NCI-H2227 (cell line): ENCODE measurements around the gene ARFIP1.
"Not testable (repeated sequence)": the region's sequence is repeated elsewhere in the genome, so short reads cannot be mapped to it uniquely, and the experiment has no call there.

ENCODE experiments used
- DNase-seq: peaks from one replicate; lab custom pipeline; 2025; ENCODE audit not compliant: unreplicated experiment; lab: John Stamatoyannopoulos, UW

The ARFIP1 gene

DNA sequence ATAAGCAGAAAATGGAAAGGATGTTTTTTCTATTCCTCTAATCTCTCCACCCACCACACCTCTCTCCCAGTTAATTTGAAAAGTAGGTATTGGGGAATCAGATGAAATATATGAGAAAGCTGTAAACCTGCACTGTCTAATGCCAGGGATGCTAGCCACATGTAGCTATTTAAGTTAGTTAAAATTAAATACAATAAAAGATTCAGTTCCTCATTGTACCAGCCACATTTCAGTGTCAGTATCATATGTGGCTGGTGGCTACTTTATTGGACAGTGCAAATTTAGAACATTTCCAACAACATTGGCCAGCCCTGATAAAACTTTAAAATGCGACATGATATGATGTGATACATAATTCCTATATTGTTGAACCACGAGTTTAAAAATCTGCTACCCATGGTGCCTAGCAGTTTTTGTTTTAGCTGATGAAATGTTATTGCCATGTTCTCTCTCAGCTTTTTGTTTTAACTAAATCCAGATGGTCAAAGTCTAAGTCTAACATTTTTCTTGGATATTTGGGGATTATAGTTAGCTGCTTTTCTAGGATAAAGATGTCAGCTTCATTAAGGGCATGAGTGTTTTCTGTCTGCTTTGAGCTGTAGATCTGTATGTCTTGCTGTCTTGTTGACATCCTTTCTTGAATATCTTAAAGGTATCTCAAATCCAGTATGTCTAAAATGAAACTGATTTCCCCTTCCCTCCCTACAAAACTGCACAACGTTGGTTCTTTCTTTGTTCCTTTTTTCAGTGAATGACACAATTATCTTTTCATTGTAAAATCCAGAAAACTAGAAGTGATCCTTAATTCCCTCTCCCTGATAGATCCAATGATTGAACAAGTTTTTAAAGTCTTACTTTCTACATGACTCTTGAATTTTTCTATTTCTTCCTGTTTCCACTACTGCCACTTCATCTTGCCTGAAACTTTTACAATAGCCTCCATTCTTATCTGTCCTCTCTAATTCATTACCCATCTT, 6.2 kb downstream of the ARFIP1 start:
- no peak for DNase-seq

- DNase-seq: no peak
These were observed 6.9 kb downstream of the ARFIP1 start for GRCh38 chr4:152786627-152787026.

DNA sequence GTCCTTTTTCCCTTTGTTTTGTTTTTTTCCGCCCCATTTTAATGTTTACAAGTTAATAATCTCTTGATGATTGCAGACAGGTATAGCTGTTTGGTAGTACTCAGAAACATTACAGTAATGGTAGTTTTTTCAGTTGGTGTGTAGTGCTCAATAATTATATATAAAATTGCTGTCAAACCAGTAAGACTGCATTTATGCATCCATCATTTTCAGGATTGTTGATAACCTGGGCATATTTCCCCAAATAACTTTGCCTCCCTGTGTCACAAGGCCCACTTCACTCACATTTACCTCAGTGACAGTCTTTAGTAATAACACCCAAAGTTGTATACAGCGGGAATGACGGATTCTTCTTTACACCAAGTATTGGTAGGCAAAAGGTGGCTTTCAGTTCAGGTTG, 16.1 kb downstream of the ARFIP1 start:
- no peak for DNase-seq

- DNase-seq: no peak
These were observed 23.8 kb downstream of the ARFIP1 start for GRCh38 chr4:152803541-152803940.

- no peak for DNase-seq
These were observed 25.4 kb downstream of the ARFIP1 start for GRCh38 chr4:152805071-152805650.

- no peak for DNase-seq
These were observed 26.1 kb downstream of the ARFIP1 start for GRCh38 chr4:152805818-152806217.

DNA sequence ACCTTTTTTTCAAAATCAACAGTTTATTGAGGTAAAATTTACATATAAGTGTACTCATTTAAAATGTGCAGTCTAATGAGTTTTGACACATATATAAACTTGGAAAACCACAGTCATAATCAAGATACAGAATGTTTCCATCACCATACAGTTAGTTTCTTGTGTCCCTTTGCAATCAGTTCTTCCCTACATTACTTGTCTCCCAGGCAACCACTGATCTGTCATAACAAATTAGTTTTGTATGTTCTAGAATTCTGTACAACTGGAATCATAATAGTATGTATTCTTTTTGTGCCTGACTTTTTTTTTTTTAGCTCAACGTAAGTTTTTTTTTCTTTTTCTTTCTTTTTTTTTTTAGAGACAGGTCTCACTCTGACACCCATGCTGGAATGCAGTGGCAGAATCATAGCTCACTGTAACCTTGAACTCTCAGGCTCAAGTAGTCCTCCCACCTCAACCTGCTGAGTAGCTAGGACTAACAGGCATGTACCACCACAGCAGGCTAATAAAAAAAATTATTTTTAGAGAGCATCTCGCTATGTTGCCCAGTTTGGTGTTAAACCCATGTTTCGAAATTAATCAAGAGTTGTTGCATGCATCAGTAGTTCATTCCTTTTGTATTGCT, 26.9 kb downstream of the ARFIP1 start:
- DNase-seq: no peak

GRCh38 chr4:152807294-152807829, 27.6 kb downstream of the ARFIP1 start:
- DNase-seq: no peak

- DNase-seq: no peak
These were observed 28.9 kb downstream of the ARFIP1 start for GRCh38 chr4:152808670-152809069.

- DNase-seq: no peak
These were observed 31.0 kb downstream of the ARFIP1 start for GRCh38 chr4:152810715-152811287.

- DNase-seq: no peak
These were observed 35.3 kb downstream of the ARFIP1 start for GRCh38 chr4:152815078-152815477.

DNA sequence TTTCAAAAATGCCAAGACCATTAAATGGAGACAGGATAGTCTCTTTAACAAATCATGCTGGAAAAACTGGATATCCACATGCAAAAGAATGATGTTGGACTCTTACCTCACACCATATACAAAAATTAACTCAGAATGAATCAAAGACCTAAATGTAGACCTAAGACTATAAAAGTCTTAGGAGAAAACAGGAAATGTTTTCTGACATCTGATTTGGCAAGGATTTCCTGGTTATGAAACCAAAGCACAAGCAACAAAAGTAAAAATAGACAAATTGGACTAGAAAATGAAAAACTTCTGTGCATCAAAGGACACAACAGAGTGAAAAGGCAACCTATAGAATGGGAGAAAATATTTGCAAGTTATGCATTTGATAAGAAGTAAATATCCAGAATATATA, 37.6 kb downstream of the ARFIP1 start:
- DNase-seq: no peak

GRCh38 chr4:152819026-152819645, 39.4 kb downstream of the ARFIP1 start:
- no peak for DNase-seq

GRCh38 chr4:152820073-152820472, 40.3 kb downstream of the ARFIP1 start:
- DNase-seq: no peak

GRCh38 chr4:152822323-152822722, 42.6 kb downstream of the ARFIP1 start:
- no peak for DNase-seq

GRCh38 chr4:152824561-152824960, 44.8 kb downstream of the ARFIP1 start:
- no peak for DNase-seq

DNA sequence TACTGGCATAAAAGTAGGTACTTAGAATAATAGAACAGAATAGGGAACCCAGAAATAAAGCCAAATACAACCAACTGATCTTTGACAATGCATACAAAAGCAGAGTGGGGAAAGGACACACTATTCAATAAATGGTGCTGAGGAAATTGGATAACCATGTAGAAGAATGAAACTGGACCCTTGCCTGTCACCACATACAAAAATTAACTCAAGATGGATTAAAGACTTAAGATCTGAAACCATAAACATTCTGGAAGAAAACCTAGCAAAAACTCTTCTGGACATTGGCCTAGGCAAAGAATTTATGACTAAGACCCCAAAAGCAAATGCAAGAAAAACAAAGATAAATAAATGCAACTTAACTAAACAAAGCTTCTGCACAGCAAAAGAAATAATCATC, 45.6 kb downstream of the ARFIP1 start:
- no peak for DNase-seq

- DNase-seq: no peak
These were observed 48.4 kb downstream of the ARFIP1 start for GRCh38 chr4:152828122-152828521.

GRCh38 chr4:152831416-152831815, 51.7 kb downstream of the ARFIP1 start:
- DNase-seq: no peak

DNA sequence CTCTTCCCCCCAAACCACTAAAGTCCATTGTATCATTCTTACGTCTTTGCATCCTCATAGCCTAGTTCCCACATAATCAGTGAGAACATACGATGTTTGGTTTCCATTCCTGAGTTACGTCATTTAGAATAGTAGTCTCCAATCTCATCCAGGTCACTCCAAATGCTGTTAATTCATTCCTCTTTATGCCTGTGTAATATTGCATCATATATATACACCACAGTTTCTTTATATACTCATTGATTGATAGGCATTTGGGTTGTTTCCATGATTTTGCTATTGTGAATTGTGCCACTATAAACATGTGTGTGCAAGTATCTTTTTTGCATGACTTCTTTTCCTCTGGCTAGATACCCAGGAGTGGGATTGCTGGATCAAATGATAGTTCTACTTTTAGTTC, 57.2 kb downstream of the ARFIP1 start:
- DNase-seq: no peak

- not testable (repeated sequence) for DNase-seq
These were observed 60.0 kb downstream of the ARFIP1 start for GRCh38 chr4:152839729-152840128.
